ENCODE data around the gene GPHN.

DNA sequence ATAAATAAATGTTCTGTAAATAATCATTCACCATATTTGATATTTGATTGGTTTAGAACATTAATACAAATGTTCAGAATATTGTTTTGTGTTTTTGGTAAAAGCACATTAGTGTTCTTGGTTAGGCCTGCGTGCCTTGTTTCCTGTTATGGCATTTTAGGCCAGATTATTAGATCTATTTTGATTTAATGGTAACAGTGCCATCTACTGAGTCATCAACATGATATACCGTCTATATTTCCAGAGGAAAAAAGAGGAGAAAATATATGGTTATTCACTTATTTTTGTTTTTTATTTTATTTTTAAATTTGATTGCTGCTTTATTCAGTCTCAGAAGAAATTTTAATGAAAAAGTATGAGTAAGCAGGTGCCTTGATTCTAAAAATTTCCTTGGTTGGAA is 60.3 kb downstream of the GPHN start:
- no peak for TF ChIP-seq POLR2A (IDR thresholded peaks at IDR 0.05)
- TF ChIP-seq, protein P1, sequence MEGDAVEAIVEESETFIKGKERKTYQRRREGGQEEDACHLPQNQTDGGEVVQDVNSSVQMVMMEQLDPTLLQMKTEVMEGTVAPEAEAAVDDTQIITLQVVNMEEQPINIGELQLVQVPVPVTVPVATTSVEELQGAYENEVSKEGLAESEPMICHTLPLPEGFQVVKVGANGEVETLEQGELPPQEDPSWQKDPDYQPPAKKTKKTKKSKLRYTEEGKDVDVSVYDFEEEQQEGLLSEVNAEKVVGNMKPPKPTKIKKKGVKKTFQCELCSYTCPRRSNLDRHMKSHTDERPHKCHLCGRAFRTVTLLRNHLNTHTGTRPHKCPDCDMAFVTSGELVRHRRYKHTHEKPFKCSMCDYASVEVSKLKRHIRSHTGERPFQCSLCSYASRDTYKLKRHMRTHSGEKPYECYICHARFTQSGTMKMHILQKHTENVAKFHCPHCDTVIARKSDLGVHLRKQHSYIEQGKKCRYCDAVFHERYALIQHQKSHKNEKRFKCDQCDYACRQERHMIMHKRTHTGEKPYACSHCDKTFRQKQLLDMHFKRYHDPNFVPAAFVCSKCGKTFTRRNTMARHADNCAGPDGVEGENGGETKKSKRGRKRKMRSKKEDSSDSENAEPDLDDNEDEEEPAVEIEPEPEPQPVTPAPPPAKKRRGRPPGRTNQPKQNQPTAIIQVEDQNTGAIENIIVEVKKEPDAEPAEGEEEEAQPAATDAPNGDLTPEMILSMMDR (IDR thresholded peaks at IDR 0.05): peak in 1 of 6 experiments; percentile 16

Data from thyroid gland (tissue), 4 donors.